H1 (cell line): ENCODE measurements around the gene ATP2A3. TPM values are rescaled to one million over a fixed set of nuclear protein-coding genes. Genes with fewer than 3 reads are reported as not detected.

Source experiments
- CTCF ChIA-PET: fragments of 300-600 bp; sonication (Branson Sonifier 250); formaldehyde crosslinking; loops from one replicate; lab custom pipeline; 2021; ENCODE audit not compliant: partially characterized antibody; lab: Charles Lee
- POLR2A ChIA-PET: fragments of 300-600 bp; sonication (Branson Sonifier 250); formaldehyde crosslinking; loops from one replicate; lab custom pipeline; 2021; ENCODE audit warnings: inconsistent platforms; ENCODE audit not compliant: partially characterized antibody; lab: Charles Lee
- DNase-seq, 2 experiments: peaks; one replicate each; pipeline versions ENCODE4 v3.0.0 to v3.0.0-alpha.2; 2010 to 2022; ENCODE audit warnings: low spot score in 2 of 2, low read depth in 1 of 2, mixed read lengths in 1 of 2
- FAIRE-seq: peaks from 2 replicates; lab custom pipeline; 2011; peaks lifted over from hg19 to GRCh38; lab: Jason Lieb, UNC
- H2AFZ ChIP-seq: 2 replicates; pipeline ENCODE4 v1.8.1; 2012; ENCODE audit warnings: low read length, inconsistent platforms
- H2AK5ac ChIP-seq: 2 replicates; pipeline ENCODE4 v1.6.1; 2013; ENCODE audit warnings: low read depth, low read length
- H2BK120ac ChIP-seq: replicated peaks from 2 replicates; pipeline ENCODE3; 2013; ENCODE audit warnings: low read depth, low read length, inconsistent platforms
- H2BK12ac ChIP-seq: 2 replicates; pipeline ENCODE4 v1.6.1; 2013; ENCODE audit warnings: low read depth, low read length
- H2BK15ac ChIP-seq: 2 replicates; pipeline ENCODE4 v1.6.1; 2013; ENCODE audit warnings: low read length
- H2BK20ac ChIP-seq: 2 replicates; pipeline ENCODE4 v1.6.1; 2013; ENCODE audit warnings: low read length
- H2BK5ac ChIP-seq: 2 replicates; pipeline ENCODE4 v1.6.1; 2013; ENCODE audit warnings: low read depth, low read length
- H3K14ac ChIP-seq: 2 replicates; pipeline ENCODE4 v1.6.1; 2013; ENCODE audit warnings: inconsistent platforms; ENCODE audit not compliant: insufficient read length
- H3K18ac ChIP-seq: 2 replicates; pipeline ENCODE4 v1.6.1; 2013; ENCODE audit warnings: low read length; ENCODE audit errors: extremely low read depth
- H3K23ac ChIP-seq: 2 replicates; pipeline ENCODE4 v1.6.1; 2013; ENCODE audit warnings: inconsistent platforms; ENCODE audit not compliant: insufficient read length
- H3K23me2 ChIP-seq: 2 replicates; pipeline ENCODE4 v1.6.1; 2013; ENCODE audit warnings: low read depth, low read length
- H3K27ac ChIP-seq: 2 replicates; pipeline ENCODE4 v1.6.1; 2011; ENCODE audit warnings: low read depth, low read length, inconsistent platforms
- H3K27me3 ChIP-seq, 4 experiments: replicated peaks in 1 of 4; 1 replicate in 1 of 4; 2 replicates in 3 of 4; pipeline versions ENCODE4 v1.6.1 to v1.8.1; 2011 to 2013; ENCODE audit warnings: low read length in 3 of 4, mild to moderate bottlenecking in 3 of 4, inconsistent platforms in 2 of 4, mixed read lengths in 2 of 4, moderate library complexity in 1 of 4; ENCODE audit not compliant: control insufficient read depth in 3 of 4, insufficient read depth in 3 of 4; ENCODE audit errors: extremely low read depth in 1 of 4
- H3K36me3 ChIP-seq, 4 experiments: 2 replicates each; pipeline versions ENCODE4 v1.6.1 to v1.8.1; 2011 to 2013; ENCODE audit warnings: mild to moderate bottlenecking in 4 of 4, low read length in 3 of 4, moderate library complexity in 2 of 4, control low read depth in 1 of 4, inconsistent platforms in 1 of 4; ENCODE audit not compliant: insufficient read depth in 4 of 4, control insufficient read depth in 2 of 4
- H3K4ac ChIP-seq: replicated peaks from 2 replicates; pipeline ENCODE3; 2013; ENCODE audit warnings: low read length, low read depth, mixed read lengths, inconsistent platforms; ENCODE audit not compliant: insufficient read length
- H3K4me1 ChIP-seq, 4 experiments: replicated peaks in 1 of 4; 1 replicate in 1 of 4; 2 replicates in 3 of 4; pipeline versions ENCODE4 v1.6.1 to v1.8.1; 2011 to 2013; ENCODE audit warnings: low read length in 3 of 4, inconsistent platforms in 2 of 4, mixed read lengths in 1 of 4; ENCODE audit not compliant: insufficient read depth in 4 of 4, control insufficient read depth in 3 of 4
- H3K4me2 ChIP-seq, 2 experiments: 2 replicates each; pipeline versions ENCODE4 v1.6.1 to v1.8.1; 2011 to 2013; ENCODE audit warnings: low read depth in 2 of 2, low read length in 2 of 2, control low read depth in 1 of 2, inconsistent platforms in 1 of 2, mild to moderate bottlenecking in 1 of 2; ENCODE audit not compliant: insufficient read depth in 1 of 2
- H3K4me3 ChIP-seq, 4 experiments: fragments of 200-600, 300-600 bp in 1 of 4; sonication (generic), shearing (Covaris generic), sonication (Bioruptor Twin) in 1 of 4; 2 replicates each; pipeline versions ENCODE4 v1.5.1 to v1.8.1; 2011 to 2016; ENCODE audit warnings: low read length in 4 of 4, low read depth in 3 of 4, control low read depth in 2 of 4, inconsistent platforms in 2 of 4, mild to moderate bottlenecking in 2 of 4, mixed read lengths in 1 of 4, moderate library complexity in 1 of 4; ENCODE audit not compliant: insufficient read depth in 2 of 4; ENCODE audit errors: extremely low read depth in 1 of 4
- H3K56ac ChIP-seq: replicated peaks from 2 replicates; pipeline ENCODE3; 2013; ENCODE audit warnings: low read depth, mild to moderate bottlenecking, mixed read lengths, low read length, inconsistent platforms; ENCODE audit not compliant: insufficient read length
- H3K79me1 ChIP-seq: 2 replicates; pipeline ENCODE4 v1.6.1; 2013; ENCODE audit warnings: low read depth, low read length, control low read depth
- H3K79me2 ChIP-seq, 2 experiments: 2 replicates each; pipeline versions ENCODE4 v1.6.1 to v1.8.1; 2012 to 2013; ENCODE audit warnings: low read length in 2 of 2, mild to moderate bottlenecking in 2 of 2, inconsistent platforms in 1 of 2; ENCODE audit not compliant: insufficient read depth in 2 of 2, control insufficient read depth in 1 of 2
- H3K9ac ChIP-seq, 4 experiments: replicated peaks in 1 of 4; 1 replicate in 1 of 4; 2 replicates in 3 of 4; pipeline versions ENCODE4 v1.6.1 to v1.8.1; 2011 to 2013; ENCODE audit warnings: low read depth in 3 of 4, low read length in 3 of 4, control low read depth in 2 of 4, mild to moderate bottlenecking in 2 of 4, moderate library complexity in 2 of 4, inconsistent platforms in 1 of 4; ENCODE audit errors: extremely low read depth in 1 of 4
- H3K9me3 ChIP-seq, 2 experiments: 2 replicates each; pipeline versions ENCODE4 v1.6.1 to v1.8.1; 2012 to 2013; ENCODE audit warnings: mild to moderate bottlenecking in 2 of 2, moderate library complexity in 2 of 2, control low read depth in 1 of 2, inconsistent platforms in 1 of 2, low read depth in 1 of 2, low read length in 1 of 2, mixed read lengths in 1 of 2; ENCODE audit not compliant: insufficient read depth in 2 of 2
- H4K20me1 ChIP-seq, 2 experiments: replicated peaks in 1 of 2; 2 replicates each; pipeline versions ENCODE3 to v1.8.1; 2011 to 2013; ENCODE audit warnings: inconsistent platforms in 2 of 2, low read length in 2 of 2, mild to moderate bottlenecking in 1 of 2; ENCODE audit not compliant: insufficient read depth in 2 of 2, control insufficient read depth in 1 of 2
- H4K5ac ChIP-seq: 2 replicates; pipeline ENCODE4 v1.6.1; 2013; ENCODE audit warnings: low read length, low read depth, mixed read lengths, inconsistent platforms; ENCODE audit not compliant: insufficient read length
- H4K8ac ChIP-seq: 2 replicates; pipeline ENCODE4 v1.8.0; 2013; ENCODE audit warnings: mild to moderate bottlenecking, moderate library complexity, low read length, inconsistent platforms; ENCODE audit not compliant: insufficient read depth; ENCODE audit errors: extremely low read depth
- H4K91ac ChIP-seq: replicated peaks from 2 replicates; pipeline ENCODE3; 2013; ENCODE audit warnings: low read length, mixed read lengths, inconsistent platforms; ENCODE audit not compliant: insufficient read length
- KDM5A ChIP-seq: fragments of 200-600 bp; IDR thresholded peaks from 2 replicates; pipeline ENCODE4 v1.7.1; 2012; ENCODE audit warnings: mild to moderate bottlenecking, low read length, inconsistent platforms, mixed read lengths
- MAFK ChIP-seq: IDR thresholded peaks from 2 replicates; pipeline ENCODE4 v1.6.1; 2012; ENCODE audit warnings: low read depth, mild to moderate bottlenecking, improper control_type of control experiment, low read length
- WGBS, 2 experiments: shearing (Covaris generic) in 1 of 2; methylation state at CpG; one replicate each; pipeline versions ENCODE4 v1.1.6 to v1.1.7; 2013 to 2015; ENCODE audit warnings: low lambda C conversion rate in 2 of 2, mixed read lengths in 2 of 2, inconsistent platforms in 1 of 2, low coverage in 1 of 2, missing lambda C conversion rate in 1 of 2; ENCODE audit not compliant: insufficient replicate concordance in 2 of 2, insufficient coverage in 1 of 2, insufficient read length in 1 of 2; ENCODE audit errors: extremely low coverage in 1 of 2, missing lambda C conversion rate in 1 of 2; 5-methylcytosine and 5-hydroxymethylcytosine counted together
- polyA plus RNA-seq, 7 experiments: library from polyadenylated mRNA; depleted of rRNA in 3 of 7; stranded (reverse) in 5 of 7; unstranded in 2 of 7; fragments of >200 nt in 5 of 7; fragments of 200-250 nt in 2 of 7; gene quantifications; 1 replicate in 5 of 7; 2 replicates in 1 of 7; 4 replicates in 1 of 7; pipeline versions ENCODE4 v1.2.1 to v1.2.3, GENCODE V29; 2011 to 2013; ENCODE audit warnings: missing spikeins in 2 of 7, mixed read lengths in 2 of 7
- total RNA-seq: library from RNA; stranded (reverse); fragmentation: NEBNext Ultra II Directional; extraction: Animal tissue kit (Norgen Biotek cat#: 25700); gene quantifications from 2 replicates; pipeline ENCODE4 v1.2.1, GENCODE V29; 2021

Gene ATP2A3
- total and polyA plus RNA-seq, 2 of the 8 experiments (the other 6 are each of a cell fraction or from before 2014, with no cell fraction given) = 18.4 to 32.5 TPM

GRCh38 chr17:3940965-3941698, 23.1 kb downstream of the ATP2A3 start:
- no peak overlapping the region for H3K14ac ChIP-seq
- H3K18ac ChIP-seq = no peak overlapping the region
- H3K27ac ChIP-seq = no peak overlapping the region
- no peak overlapping the region for H2BK120ac ChIP-seq
- peaks cover 0 to 8% (median 1%) of the 10 kb centered on the region in 4 experiments; a peak in 2 of 7 replicates for H3K4me1 ChIP-seq
- FAIRE-seq (no peak), DNase-seq (no peak)
- H3K9me3 ChIP-seq = no peaks in the 10 kb centered on the region
- H2BK5ac ChIP-seq = no peak overlapping the region
- H3K23ac ChIP-seq = no peak overlapping the region
- H2AFZ ChIP-seq = no peak overlapping the region
- H2AK5ac ChIP-seq = no peak overlapping the region
- no peak overlapping the region for H3K4me3 ChIP-seq
- no peak overlapping the region for H4K5ac ChIP-seq
- no peak overlapping the region for H3K56ac ChIP-seq
- no peaks in the 10 kb centered on the region; the same call in 1 of the 2 replicates for H3K79me1 ChIP-seq
- H3K79me2 ChIP-seq = no peaks in the 10 kb centered on the region
- POLR2A ChIA-PET = no interaction called here
- peaks cover 0 to 5% (median 3%) of the 10 kb centered on the region in 4 experiments; a peak in 3 of 7 replicates for H3K27me3 ChIP-seq
- CTCF ChIA-PET = interaction anchor here (1.4 kb wide), 1 partner anchor 28 kb away, joined by 3 read pairs; no protein-coding TSS in a partner anchor
- H3K36me3 ChIP-seq = no peaks in the 10 kb centered on the region; a peak in 3 of 8 replicates
- no peak overlapping the region for H2BK12ac ChIP-seq
- no peak overlapping the region for H2BK15ac ChIP-seq
- WGBS, 2 experiments = 93% methylated on average over 37 of the region's 48 CpGs; no CpG with 5 or more reads in 1 of the 2 experiments
- peaks cover 6% of the 10 kb centered on the region; the same call in 1 of the 2 replicates for H3K23me2 ChIP-seq
- H3K4me2 ChIP-seq = no peak overlapping the region
- H2BK20ac ChIP-seq = no peak overlapping the region
- H3K9ac ChIP-seq = no peak overlapping the region; a peak in 1 of 7 replicates
- no peak overlapping the region for H3K4ac ChIP-seq
- H4K8ac ChIP-seq = no peak overlapping the region
- H4K20me1 ChIP-seq = no peaks in the 10 kb centered on the region
- no peak overlapping the region for H4K91ac ChIP-seq
- TF ChIP-seq KDM5A (no peak), MAFK (no peak)
